HL-60/S4 treated with retinoic acid at 250 ng/mL for 4 days and 3 days (cell line): ENCODE data around the gene BAG2.

Experiments used
- in situ Hi-C: fragments of 300-500 bp; cut with MboI; formaldehyde crosslinking; loops from 2 replicates; pipeline ENCODE4 v1.7.0; 2022; ENCODE audit warnings: low sequenced_read_pairs

BAG2 gene

GRCh38 chr6:57172136-57173055 lies at the start of gene BAG2:
Gene BAG2, plus strand, starts transcription at chr6:57172326. Its CDS starts 372 bp downstream, at chr6:57172698.
- in situ Hi-C loops, result no loop called here

- in situ Hi-C loops, result no loop called here
Observed at GRCh38 chr6:57123111-57123510, 49.0 kb upstream of the BAG2 start.

- in situ Hi-C loops, result no loop called here
Observed at GRCh38 chr6:57127763-57128162, 44.4 kb upstream of the BAG2 start.

GRCh38 chr6:57130661-57131177 lies 41.4 kb upstream of the BAG2 start:
- in situ Hi-C loops, result no loop called here

- in situ Hi-C loops, result no loop called here
Observed at GRCh38 chr6:57134954-57135353, 37.2 kb upstream of the BAG2 start.

- in situ Hi-C loops, result no loop called here
Observed at GRCh38 chr6:57135885-57136284, 36.2 kb upstream of the BAG2 start.

- in situ Hi-C loops, result no loop called here
Observed at GRCh38 chr6:57137350-57137749, 34.8 kb upstream of the BAG2 start.

GRCh38 chr6:57138026-57138425 lies 34.1 kb upstream of the BAG2 start:
- in situ Hi-C loops, result no loop called here

- in situ Hi-C loops, result no loop called here
Observed at GRCh38 chr6:57141451-57142177, 30.5 kb upstream of the BAG2 start.

- in situ Hi-C loops, result no loop called here
Observed at GRCh38 chr6:57142178-57142525, 30.0 kb upstream of the BAG2 start.

GRCh38 chr6:57143690-57144089 lies 28.4 kb upstream of the BAG2 start:
- in situ Hi-C loops, result no loop called here

- in situ Hi-C loops, result no loop called here
Observed at GRCh38 chr6:57147401-57147800, 24.7 kb upstream of the BAG2 start.

- in situ Hi-C loops, result no loop called here
Observed at GRCh38 chr6:57147955-57148858, 23.9 kb upstream of the BAG2 start.

GRCh38 chr6:57158658-57159057 lies 13.5 kb upstream of the BAG2 start:
- in situ Hi-C loops, result no loop called here

- in situ Hi-C loops, result no loop called here
Observed at GRCh38 chr6:57159127-57159526, 13.0 kb upstream of the BAG2 start.

GRCh38 chr6:57162028-57162427 lies 10.1 kb upstream of the BAG2 start:
- in situ Hi-C loops, result no loop called here

GRCh38 chr6:57162516-57162915 lies 9.6 kb upstream of the BAG2 start:
- in situ Hi-C loops, result no loop called here

- in situ Hi-C loops, result no loop called here
Observed at GRCh38 chr6:57163956-57164355, 8.2 kb upstream of the BAG2 start.

GRCh38 chr6:57165080-57165479 lies 7.0 kb upstream of the BAG2 start:
- in situ Hi-C loops, result no loop called here

GRCh38 chr6:57173056-57173885 lies 1.1 kb downstream of the BAG2 start:
- in situ Hi-C loops, result no loop called here
